K562 (cell line): ENCODE results near the gene MPI. TPM values are rescaled to one million over a fixed set of nuclear protein-coding genes. Genes with fewer than 3 reads are reported as not detected.

Source experiments
- CTBP1 ChIP-seq: fragments of 450-650 bp; IDR thresholded peaks from 2 replicates; pipeline ENCODE4 v1.6.1; 2016; ENCODE audit warnings: borderline replicate concordance
- DIDO1 ChIP-seq: fragments of 450-650 bp; IDR thresholded peaks from 2 replicates; pipeline ENCODE4 v1.6.1; 2016; ENCODE audit warnings: low read depth, missing biosample characterization, missing genetic modification characterization
- E2F5 ChIP-seq: sonication (generic); formaldehyde crosslinking; IDR thresholded peaks from 2 replicates; pipeline ENCODE4 v1.8.0; 2022; ENCODE audit warnings: mild to moderate bottlenecking, missing genetic modification reagents
- FIP1L1 ChIP-seq: fragments of 200-400 bp; formaldehyde crosslinking; IDR thresholded peaks from 2 replicates; pipeline ENCODE4 v1.6.1; 2018; ENCODE audit warnings: mild to moderate bottlenecking, low read depth, low read length; ENCODE audit not compliant: poor library complexity, severe bottlenecking
- GMEB1 ChIP-seq: fragments of 250-450 bp; sonication (Bioruptor Pico); IDR thresholded peaks from 2 replicates; pipeline ENCODE4 v1.4.0; 2020; ENCODE audit warnings: mild to moderate bottlenecking
- HBP1 ChIP-seq: fragments of 450-650 bp; formaldehyde crosslinking; IDR thresholded peaks from 2 replicates; pipeline ENCODE4 v1.4.0; 2022; ENCODE audit warnings: missing genetic modification characterization
- ID3 ChIP-seq, 2 experiments: fragments of 250-450 bp in 1 of 2; fragments of 450-650 bp in 1 of 2; sonication (Bioruptor Pico) in 1 of 2; IDR thresholded peaks; 2 replicates each; pipeline versions ENCODE4 v1.6.1 to v1.8.0; 2016 to 2021; ENCODE audit warnings: mild to moderate bottlenecking in 2 of 2, moderate library complexity in 2 of 2, missing compliant biosample characterization in 1 of 2, missing genetic modification characterization in 1 of 2
- KLF1 ChIP-seq: fragments of 450-650 bp; IDR thresholded peaks from 2 replicates; pipeline ENCODE4 v1.6.1; 2016; ENCODE audit warnings: missing genetic modification characterization, missing compliant biosample characterization
- MLLT1 ChIP-seq, 2 experiments: fragments of 450-650 bp; IDR thresholded peaks; 2 replicates each; pipeline ENCODE4 v1.6.1; 2016
- NFIC ChIP-seq: fragments of 450-650 bp; IDR thresholded peaks from 2 replicates; pipeline ENCODE4 v1.6.1; 2017; ENCODE audit warnings: mild to moderate bottlenecking, inconsistent platforms
- PTRF ChIP-seq: fragments of 450-650 bp; IDR thresholded peaks from 2 replicates; pipeline ENCODE4 v1.6.1; 2016; ENCODE audit warnings: mild to moderate bottlenecking, missing genetic modification characterization, missing compliant biosample characterization
- SP1 ChIP-seq: sonication (generic); formaldehyde crosslinking; IDR thresholded peaks from 2 replicates; pipeline ENCODE4 v1.8.1; 2022; ENCODE audit warnings: mild to moderate bottlenecking, missing genetic modification reagents
- TBP ChIP-seq: optimal IDR thresholded peaks from 2 replicates; pipeline ENCODE3; 2011; ENCODE audit warnings: low read depth, low read length, improper control_type of control experiment
- TRIM24 ChIP-seq, 2 experiments: fragments of 450-650 bp; IDR thresholded peaks; 2 replicates each; pipeline ENCODE4 v1.6.1; 2016
- USF2 ChIP-seq: sonication (generic); formaldehyde crosslinking; IDR thresholded peaks from 2 replicates; pipeline ENCODE4 v1.5.0; 2020; ENCODE audit warnings: missing genetic modification reagents
- XRCC5 ChIP-seq: fragments of 200-400 bp; formaldehyde crosslinking; IDR thresholded peaks from 2 replicates; pipeline ENCODE4 v1.6.1; 2017; ENCODE audit warnings: low read depth, mild to moderate bottlenecking, low read length
- ZC3H11A ChIP-seq: IDR thresholded peaks from 2 replicates; pipeline ENCODE4 v1.6.1; 2012; ENCODE audit warnings: low read depth, low read length, improper control_type of control experiment
- ZNF124 ChIP-seq: sonication (generic); formaldehyde crosslinking; IDR thresholded peaks from 2 replicates; pipeline ENCODE4 v1.8.1; 2022; ENCODE audit warnings: missing genetic modification reagents
- ZNF507 ChIP-seq: conservative IDR thresholded peaks from 2 replicates; pipeline ENCODE4 v1.6.1; 2017; ENCODE audit warnings: missing genetic modification characterization, missing compliant biosample characterization
- polyA plus RNA-seq, 8 experiments: library from polyadenylated mRNA; depleted of rRNA in 4 of 8; stranded (reverse) in 5 of 8; unstranded in 3 of 8; fragments of >200 nt; fragmentation: Nextera tagmentation in 2 of 8; fragmentation: Illumina TruSeq in 1 of 8; extraction: Ambion mirVana in 2 of 8; extraction: Trizol in 1 of 8; gene quantifications; 2 replicates each; pipeline versions ENCODE4 v1.2.1 to v1.2.3, GENCODE V29; 2011 to 2014; ENCODE audit warnings: inconsistent platforms in 1 of 8, missing spikeins in 1 of 8
- total RNA-seq, 7 experiments: library from RNA; depleted of rRNA in 6 of 7; stranded (reverse); fragments of >200 nt in 6 of 7; fragmentation: Illumina TruSeq in 2 of 7; extraction: Trizol in 2 of 7; gene quantifications; 2 replicates each; pipeline versions ENCODE4 v1.2.1 to v1.2.3, GENCODE V29; 2011 to 2021; ENCODE audit warnings: low replicate concordance in 1 of 7

The MPI gene
- total and polyA plus RNA-seq, 9 of the 15 experiments (the other 6 are each of a cell fraction or from before 2014, with no cell fraction given): 30.7 to 105 (median 40.5) TPM

- no peak for TF ChIP-seq HBP1
- TF ChIP-seq E2F5 (CRISPR knock-in tag): peak; percentile 68
- TF ChIP-seq MLLT1 (IDR thresholded peaks at IDR 0.05): no peak
- peak; percentile 86 for TF ChIP-seq CTBP1
- peak; percentile 95 for TF ChIP-seq FIP1L1
- no peak for TF ChIP-seq TRIM24 (IDR thresholded peaks at IDR 0.05)
- no peak for TF ChIP-seq ZC3H11A
- TF ChIP-seq XRCC5: peak; percentile 70; the same call in 1 of the 2 replicates
- TF ChIP-seq PTRF (tag): no peak
- peak; percentile 92 for TF ChIP-seq USF2 (CRISPR knock-in tag)
- TF ChIP-seq TBP: peak; percentile 61
- TF ChIP-seq GMEB1 (CRISPR knock-in tag): peak; percentile 64
- TF ChIP-seq ZNF124 (CRISPR knock-in tag): no peak
- TF ChIP-seq ZNF507 (tag): no peak
- TF ChIP-seq KLF1 (tag): 0 out of 2 replicates have a peak, but pooled peaks have one; percentile 40
- no peak for TF ChIP-seq ID3 (CRISPR knock-in tag; IDR thresholded peaks at IDR 0.05)
- TF ChIP-seq ID3 (tag; IDR thresholded peaks at IDR 0.05): peak; percentile 56
- TF ChIP-seq NFIC: peak; percentile 71
- TF ChIP-seq DIDO1 (tag): no peak
- peak; percentile 47 for TF ChIP-seq SP1
Observed at GRCh38 chr15:74842581-74843444, 47.0 kb upstream of the MPI start, which contains the start of gene ULK3 (continued).
